H1 (cell line): ENCODE measurements around the gene FPGS. TPM values are rescaled to one million over a fixed set of nuclear protein-coding genes. Genes with fewer than 3 reads are reported as not detected.

Experiments used
- CTCF ChIA-PET: fragments of 300-600 bp; sonication (Branson Sonifier 250); formaldehyde crosslinking; loops from one replicate; lab custom pipeline; 2021; ENCODE audit not compliant: partially characterized antibody; lab: Charles Lee
- POLR2A ChIA-PET: fragments of 300-600 bp; sonication (Branson Sonifier 250); formaldehyde crosslinking; loops from one replicate; lab custom pipeline; 2021; ENCODE audit warnings: inconsistent platforms; ENCODE audit not compliant: partially characterized antibody; lab: Charles Lee
- DNase-seq, 2 experiments: peaks; one replicate each; pipeline versions ENCODE4 v3.0.0 to v3.0.0-alpha.2; 2010 to 2022; ENCODE audit warnings: low spot score in 2 of 2, low read depth in 1 of 2, mixed read lengths in 1 of 2
- FAIRE-seq: peaks from 2 replicates; lab custom pipeline; 2011; peaks lifted over from hg19 to GRCh38; lab: Jason Lieb, UNC
- H2AFZ ChIP-seq: 2 replicates; pipeline ENCODE4 v1.8.1; 2012; ENCODE audit warnings: low read length, inconsistent platforms
- H2AK5ac ChIP-seq: 2 replicates; pipeline ENCODE4 v1.6.1; 2013; ENCODE audit warnings: low read depth, low read length
- H2BK120ac ChIP-seq: replicated peaks from 2 replicates; pipeline ENCODE3; 2013; ENCODE audit warnings: low read depth, low read length, inconsistent platforms
- H2BK12ac ChIP-seq: 2 replicates; pipeline ENCODE4 v1.6.1; 2013; ENCODE audit warnings: low read depth, low read length
- H2BK15ac ChIP-seq: 2 replicates; pipeline ENCODE4 v1.6.1; 2013; ENCODE audit warnings: low read length
- H2BK20ac ChIP-seq: 2 replicates; pipeline ENCODE4 v1.6.1; 2013; ENCODE audit warnings: low read length
- H2BK5ac ChIP-seq: 2 replicates; pipeline ENCODE4 v1.6.1; 2013; ENCODE audit warnings: low read depth, low read length
- H3K14ac ChIP-seq: 2 replicates; pipeline ENCODE4 v1.6.1; 2013; ENCODE audit warnings: inconsistent platforms; ENCODE audit not compliant: insufficient read length
- H3K18ac ChIP-seq: 2 replicates; pipeline ENCODE4 v1.6.1; 2013; ENCODE audit warnings: low read length; ENCODE audit errors: extremely low read depth
- H3K23ac ChIP-seq: 2 replicates; pipeline ENCODE4 v1.6.1; 2013; ENCODE audit warnings: inconsistent platforms; ENCODE audit not compliant: insufficient read length
- H3K23me2 ChIP-seq: 2 replicates; pipeline ENCODE4 v1.6.1; 2013; ENCODE audit warnings: low read depth, low read length
- H3K27ac ChIP-seq: 2 replicates; pipeline ENCODE4 v1.6.1; 2011; ENCODE audit warnings: low read depth, low read length, inconsistent platforms
- H3K27me3 ChIP-seq, 4 experiments: replicated peaks in 1 of 4; 1 replicate in 1 of 4; 2 replicates in 3 of 4; pipeline versions ENCODE4 v1.6.1 to v1.8.1; 2011 to 2013; ENCODE audit warnings: low read length in 3 of 4, mild to moderate bottlenecking in 3 of 4, inconsistent platforms in 2 of 4, mixed read lengths in 2 of 4, moderate library complexity in 1 of 4; ENCODE audit not compliant: control insufficient read depth in 3 of 4, insufficient read depth in 3 of 4; ENCODE audit errors: extremely low read depth in 1 of 4
- H3K36me3 ChIP-seq, 4 experiments: 2 replicates each; pipeline versions ENCODE4 v1.6.1 to v1.8.1; 2011 to 2013; ENCODE audit warnings: mild to moderate bottlenecking in 4 of 4, low read length in 3 of 4, moderate library complexity in 2 of 4, control low read depth in 1 of 4, inconsistent platforms in 1 of 4; ENCODE audit not compliant: insufficient read depth in 4 of 4, control insufficient read depth in 2 of 4
- H3K4ac ChIP-seq: replicated peaks from 2 replicates; pipeline ENCODE3; 2013; ENCODE audit warnings: low read length, low read depth, mixed read lengths, inconsistent platforms; ENCODE audit not compliant: insufficient read length
- H3K4me1 ChIP-seq, 4 experiments: replicated peaks in 1 of 4; 1 replicate in 1 of 4; 2 replicates in 3 of 4; pipeline versions ENCODE4 v1.6.1 to v1.8.1; 2011 to 2013; ENCODE audit warnings: low read length in 3 of 4, inconsistent platforms in 2 of 4, mixed read lengths in 1 of 4; ENCODE audit not compliant: insufficient read depth in 4 of 4, control insufficient read depth in 3 of 4
- H3K4me2 ChIP-seq, 2 experiments: 2 replicates each; pipeline versions ENCODE4 v1.6.1 to v1.8.1; 2011 to 2013; ENCODE audit warnings: low read depth in 2 of 2, low read length in 2 of 2, control low read depth in 1 of 2, inconsistent platforms in 1 of 2, mild to moderate bottlenecking in 1 of 2; ENCODE audit not compliant: insufficient read depth in 1 of 2
- H3K4me3 ChIP-seq, 4 experiments: fragments of 200-600, 300-600 bp in 1 of 4; sonication (generic), shearing (Covaris generic), sonication (Bioruptor Twin) in 1 of 4; 2 replicates each; pipeline versions ENCODE4 v1.5.1 to v1.8.1; 2011 to 2016; ENCODE audit warnings: low read length in 4 of 4, low read depth in 3 of 4, control low read depth in 2 of 4, inconsistent platforms in 2 of 4, mild to moderate bottlenecking in 2 of 4, mixed read lengths in 1 of 4, moderate library complexity in 1 of 4; ENCODE audit not compliant: insufficient read depth in 2 of 4; ENCODE audit errors: extremely low read depth in 1 of 4
- H3K56ac ChIP-seq: replicated peaks from 2 replicates; pipeline ENCODE3; 2013; ENCODE audit warnings: low read depth, mild to moderate bottlenecking, mixed read lengths, low read length, inconsistent platforms; ENCODE audit not compliant: insufficient read length
- H3K79me1 ChIP-seq: 2 replicates; pipeline ENCODE4 v1.6.1; 2013; ENCODE audit warnings: low read depth, low read length, control low read depth
- H3K79me2 ChIP-seq, 2 experiments: 2 replicates each; pipeline versions ENCODE4 v1.6.1 to v1.8.1; 2012 to 2013; ENCODE audit warnings: low read length in 2 of 2, mild to moderate bottlenecking in 2 of 2, inconsistent platforms in 1 of 2; ENCODE audit not compliant: insufficient read depth in 2 of 2, control insufficient read depth in 1 of 2
- H3K9ac ChIP-seq, 4 experiments: replicated peaks in 1 of 4; 1 replicate in 1 of 4; 2 replicates in 3 of 4; pipeline versions ENCODE4 v1.6.1 to v1.8.1; 2011 to 2013; ENCODE audit warnings: low read depth in 3 of 4, low read length in 3 of 4, control low read depth in 2 of 4, mild to moderate bottlenecking in 2 of 4, moderate library complexity in 2 of 4, inconsistent platforms in 1 of 4; ENCODE audit errors: extremely low read depth in 1 of 4
- H3K9me3 ChIP-seq, 2 experiments: 2 replicates each; pipeline versions ENCODE4 v1.6.1 to v1.8.1; 2012 to 2013; ENCODE audit warnings: mild to moderate bottlenecking in 2 of 2, moderate library complexity in 2 of 2, control low read depth in 1 of 2, inconsistent platforms in 1 of 2, low read depth in 1 of 2, low read length in 1 of 2, mixed read lengths in 1 of 2; ENCODE audit not compliant: insufficient read depth in 2 of 2
- H4K20me1 ChIP-seq, 2 experiments: replicated peaks in 1 of 2; 2 replicates each; pipeline versions ENCODE3 to v1.8.1; 2011 to 2013; ENCODE audit warnings: inconsistent platforms in 2 of 2, low read length in 2 of 2, mild to moderate bottlenecking in 1 of 2; ENCODE audit not compliant: insufficient read depth in 2 of 2, control insufficient read depth in 1 of 2
- H4K5ac ChIP-seq: 2 replicates; pipeline ENCODE4 v1.6.1; 2013; ENCODE audit warnings: low read length, low read depth, mixed read lengths, inconsistent platforms; ENCODE audit not compliant: insufficient read length
- H4K8ac ChIP-seq: 2 replicates; pipeline ENCODE4 v1.8.0; 2013; ENCODE audit warnings: mild to moderate bottlenecking, moderate library complexity, low read length, inconsistent platforms; ENCODE audit not compliant: insufficient read depth; ENCODE audit errors: extremely low read depth
- H4K91ac ChIP-seq: replicated peaks from 2 replicates; pipeline ENCODE3; 2013; ENCODE audit warnings: low read length, mixed read lengths, inconsistent platforms; ENCODE audit not compliant: insufficient read length
- GABPA ChIP-seq: IDR thresholded peaks from 2 replicates; pipeline ENCODE4 v1.6.1; 2011; ENCODE audit warnings: mild to moderate bottlenecking, low read length, moderate library complexity, borderline replicate concordance; ENCODE audit not compliant: insufficient read depth
- HDAC6 ChIP-seq: IDR thresholded peaks from one replicate; pipeline ENCODE4 v1.7.1; 2012; ENCODE audit warnings: low read depth, mild to moderate bottlenecking, inconsistent platforms, low read length, moderate library complexity
- JUN ChIP-seq: IDR thresholded peaks from 2 replicates; pipeline ENCODE4 v1.6.1; 2011; ENCODE audit warnings: low read depth, mild to moderate bottlenecking, improper control_type of control experiment, low read length
- KDM5A ChIP-seq: fragments of 200-600 bp; IDR thresholded peaks from 2 replicates; pipeline ENCODE4 v1.7.1; 2012; ENCODE audit warnings: mild to moderate bottlenecking, low read length, inconsistent platforms, mixed read lengths
- NRF1 ChIP-seq: IDR thresholded peaks from 2 replicates; pipeline ENCODE4 v1.6.1; 2011; ENCODE audit warnings: mild to moderate bottlenecking, low read depth, low read length, improper control_type of control experiment
- RNF2 ChIP-seq: fragments of 200-900, 300-1000 bp; sonication (generic); IDR thresholded peaks from 2 replicates; pipeline ENCODE4 v1.7.1; 2016; ENCODE audit warnings: borderline replicate concordance, low read depth, mild to moderate bottlenecking, antibody characterized with exemption, low read length; ENCODE audit not compliant: poor library complexity, severe bottlenecking; ENCODE audit errors: missing control alignments
- SIX5 ChIP-seq: IDR thresholded peaks from 2 replicates; pipeline ENCODE4 v1.6.1; 2011; ENCODE audit warnings: mild to moderate bottlenecking, low read depth, low read length
- SP4 ChIP-seq: IDR thresholded peaks from 2 replicates; pipeline ENCODE4 v1.6.1; 2012; ENCODE audit warnings: low read length, inconsistent platforms
- WGBS, 2 experiments: shearing (Covaris generic) in 1 of 2; methylation state at CpG; one replicate each; pipeline versions ENCODE4 v1.1.6 to v1.1.7; 2013 to 2015; ENCODE audit warnings: low lambda C conversion rate in 2 of 2, mixed read lengths in 2 of 2, inconsistent platforms in 1 of 2, low coverage in 1 of 2, missing lambda C conversion rate in 1 of 2; ENCODE audit not compliant: insufficient replicate concordance in 2 of 2, insufficient coverage in 1 of 2, insufficient read length in 1 of 2; ENCODE audit errors: extremely low coverage in 1 of 2, missing lambda C conversion rate in 1 of 2; 5-methylcytosine and 5-hydroxymethylcytosine counted together
- polyA plus RNA-seq, 7 experiments: library from polyadenylated mRNA; depleted of rRNA in 3 of 7; stranded (reverse) in 5 of 7; unstranded in 2 of 7; fragments of >200 nt in 5 of 7; fragments of 200-250 nt in 2 of 7; gene quantifications; 1 replicate in 5 of 7; 2 replicates in 1 of 7; 4 replicates in 1 of 7; pipeline versions ENCODE4 v1.2.1 to v1.2.3, GENCODE V29; 2011 to 2013; ENCODE audit warnings: missing spikeins in 2 of 7, mixed read lengths in 2 of 7
- total RNA-seq: library from RNA; stranded (reverse); fragmentation: NEBNext Ultra II Directional; extraction: Animal tissue kit (Norgen Biotek cat#: 25700); gene quantifications from 2 replicates; pipeline ENCODE4 v1.2.1, GENCODE V29; 2021
- TF ChIP-seq, protein P1 (sequence below): IDR thresholded peaks from 2 replicates; pipeline ENCODE4 v1.6.1; 2011; ENCODE audit warnings: low read depth, mild to moderate bottlenecking, low read length; ENCODE audit not compliant: insufficient read depth

Gene FPGS
- total and polyA plus RNA-seq, 2 of the 8 experiments (the other 6 are each of a cell fraction or from before 2014, with no cell fraction given) = 62.4 to 83.0 TPM

DNA sequence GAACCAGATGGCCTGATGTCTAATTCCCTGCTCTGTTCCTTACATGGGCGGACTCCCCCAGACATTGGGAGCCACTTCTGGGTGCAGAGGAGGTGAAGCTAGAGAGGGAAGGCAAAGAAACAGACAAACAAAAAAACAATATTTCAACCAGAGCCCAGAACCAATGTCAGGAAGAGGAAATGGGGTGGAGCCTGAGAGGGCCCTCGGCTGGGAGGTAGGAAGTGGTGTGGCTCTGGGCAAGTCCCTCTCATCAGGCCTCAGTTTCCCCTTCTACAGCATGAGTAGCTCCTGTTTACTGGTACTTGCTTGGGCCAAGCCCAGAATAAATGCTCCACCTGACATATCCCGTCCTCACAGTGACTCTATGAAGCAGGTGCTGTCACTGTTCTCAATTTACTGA lies 35.3 kb upstream of the FPGS start:
- Histone ChIP-seq H3K14ac (no peak overlapping the region), H3K4me1 (peaks cover 4 to 23% (median 11%) of the 10 kb centered on the region in 4 experiments), H3K27me3 (no peaks in the 10 kb centered on the region), H3K27ac (no peak overlapping the region), H4K91ac (no peak overlapping the region), H3K4me3 (no peak overlapping the region), H2BK20ac (no peak overlapping the region), H3K9ac (no peak overlapping the region), H2AFZ (no peak overlapping the region), H3K23me2 (no peaks in the 10 kb centered on the region; the same call in 1 of the 2 replicates), H3K4ac (no peak overlapping the region), H4K20me1 (no peaks in the 10 kb centered on the region), H2BK12ac (0 out of 2 replicates have a peak overlapping the region, but pooled peaks have one; percentile 39), H3K4me2 (no peak overlapping the region), H4K5ac (no peak overlapping the region), H3K9me3 (no peaks in the 10 kb centered on the region), H3K79me1 (no peaks in the 10 kb centered on the region), H2BK120ac (no peak overlapping the region), H2BK5ac (no peak overlapping the region), H4K8ac (no peak overlapping the region), H3K56ac (no peak overlapping the region), H2AK5ac (no peak overlapping the region), H3K18ac (no peak overlapping the region; the same call in 1 of the 2 replicates), H3K23ac (no peak overlapping the region), H2BK15ac (no peak overlapping the region), H3K36me3 (no peaks in the 10 kb centered on the region), H3K79me2 (no peaks in the 10 kb centered on the region)
- TF ChIP-seq KDM5A (no peak), RNF2 (no peak), SP4 (no peak), GABPA (no peak), SIX5 (no peak), HDAC6 (no peak), NRF1 (no peak), JUN (no peak)
- TF ChIP-seq, protein P1, sequence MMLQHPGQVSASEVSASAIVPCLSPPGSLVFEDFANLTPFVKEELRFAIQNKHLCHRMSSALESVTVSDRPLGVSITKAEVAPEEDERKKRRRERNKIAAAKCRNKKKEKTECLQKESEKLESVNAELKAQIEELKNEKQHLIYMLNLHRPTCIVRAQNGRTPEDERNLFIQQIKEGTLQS = no peak
- ChIA-PET CTCF (interaction anchor here (0.9 to 14.6 kb wide), 12 partner anchors 8 to 154 kb away, joined by 3 to 227 read pairs (median 6); partner anchors contain the start of genes CDK9, ENG, SH2D3C and TOR2A), POLR2A (interaction anchor here (0.8 to 1.9 kb wide), 4 partner anchors 13 to 36 kb away, joined by 3 to 7 read pairs (median 4); partner anchors contain the start of genes CDK9 and FPGS)
- 80% methylated on average over 3 of the region's 3 CpGs; no CpG with 5 or more reads in 1 of the 2 experiments for WGBS, 2 experiments
- no peak for FAIRE-seq
- DNase-seq = no peak
